ENCODE measurements around the gene LZTS2.

The LZTS2 gene

DNA sequence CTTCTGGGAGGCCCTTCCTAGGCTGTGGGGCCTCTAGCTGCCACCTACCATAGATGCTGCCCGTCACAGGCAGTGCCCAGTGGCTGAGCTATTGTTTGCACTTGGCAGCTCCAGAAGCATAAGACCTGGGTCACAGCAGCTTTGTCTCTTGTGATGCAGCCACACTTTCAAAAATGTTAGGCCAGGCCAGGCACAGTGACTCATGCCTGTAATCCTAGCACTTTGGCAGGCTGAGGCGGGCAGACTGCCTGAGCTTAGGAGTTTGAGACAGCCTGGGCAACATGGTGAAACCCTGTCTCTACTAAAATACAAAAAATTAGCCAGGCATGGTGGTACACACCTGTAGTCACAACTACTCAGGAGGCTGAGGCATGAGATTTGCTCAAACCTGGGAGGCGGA lies 52.7 kb downstream of the LZTS2 start:
- WGBS (ENCODE audit: extremely low coverage, insufficient coverage, low lambda C conversion rate), result no CpG with 5 or more reads among the region's 3 CpGs
- H3K4ac ChIP-seq (ENCODE audit: low read depth, low read length), result no peak overlapping the region
- no peak overlapping the region for H2BK120ac ChIP-seq (ENCODE audit: low read depth, low read length)
- no peak overlapping the region for H3K4me2 ChIP-seq (ENCODE audit: low read length)
- no peak overlapping the region for H3K23ac ChIP-seq (ENCODE audit: low read length)
- H3K79me2 ChIP-seq (ENCODE audit: control insufficient read depth, insufficient read depth, low read length), result no peaks in the 10 kb centered on the region
- H3K4me1 ChIP-seq (ENCODE audit: control insufficient read depth, low read depth, low read length), result peaks cover 2% of the 10 kb centered on the region
- H3K27me3 ChIP-seq (ENCODE audit: insufficient read depth, low read length, poor library complexity), result peaks cover 29% of the 10 kb centered on the region
- no peak overlapping the region for H4K8ac ChIP-seq (ENCODE audit: low read depth, low read length)
- H3K4me3 ChIP-seq (ENCODE audit: low read length), result no peak overlapping the region
- H3K79me1 ChIP-seq (ENCODE audit: low read length), result no peaks in the 10 kb centered on the region
- no peak overlapping the region for H2BK5ac ChIP-seq (ENCODE audit: low read length)
- H2BK15ac ChIP-seq (replicated peaks; ENCODE audit: low read depth), result no peak overlapping the region
- DNase-seq, result no peak
- no peak overlapping the region for H4K5ac ChIP-seq (ENCODE audit: low read length)
- no peak overlapping the region for H3K9ac ChIP-seq (ENCODE audit: low read length)
- H3K18ac ChIP-seq (ENCODE audit: low read length), result no peak overlapping the region
- no peak overlapping the region for H3K56ac ChIP-seq (ENCODE audit: low read length)
- no peak overlapping the region for H3K27ac ChIP-seq (ENCODE audit: low read depth, low read length)
- H2AK5ac ChIP-seq (ENCODE audit: low read length), result no peak overlapping the region
- H3K36me3 ChIP-seq (ENCODE audit: control insufficient read depth, insufficient read depth, low read length), result no peaks in the 10 kb centered on the region

DNA sequence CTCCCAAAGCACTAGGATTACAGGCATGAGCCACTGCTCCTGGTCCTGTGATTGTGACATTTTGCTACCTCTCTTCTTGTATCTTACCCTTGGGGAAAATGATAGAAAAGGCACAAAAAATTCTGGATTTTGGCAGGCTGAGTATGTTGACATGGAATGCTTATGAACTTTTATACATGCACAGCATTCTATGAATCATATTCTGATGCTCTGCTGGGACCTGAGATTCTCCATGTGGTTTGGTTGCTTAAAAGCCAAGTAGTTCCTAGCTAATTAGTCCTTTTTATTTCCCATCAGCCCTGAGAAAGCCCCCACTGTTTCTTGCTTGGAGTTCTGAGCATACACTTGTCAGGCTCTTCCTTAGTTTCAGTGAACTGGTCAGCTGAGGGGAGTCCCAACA lies 53.9 kb downstream of the LZTS2 start:
- H3K27ac ChIP-seq (ENCODE audit: low read depth, low read length), result no peak overlapping the region
- H3K4me3 ChIP-seq (ENCODE audit: low read length), result no peak overlapping the region
- no peak overlapping the region for H4K5ac ChIP-seq (ENCODE audit: low read length)
- no peak overlapping the region for H3K4me2 ChIP-seq (ENCODE audit: low read length)
- DNase-seq, result no peak
- no peak overlapping the region for H3K18ac ChIP-seq (ENCODE audit: low read length)
- H4K8ac ChIP-seq (ENCODE audit: low read depth, low read length), result no peak overlapping the region
- peaks cover 2% of the 10 kb centered on the region for H3K36me3 ChIP-seq (ENCODE audit: control insufficient read depth, insufficient read depth, low read length)
- H2BK120ac ChIP-seq (ENCODE audit: low read depth, low read length), result no peak overlapping the region
- H3K27me3 ChIP-seq (ENCODE audit: insufficient read depth, low read length, poor library complexity), result peaks cover 16% of the 10 kb centered on the region
- H3K4me1 ChIP-seq (ENCODE audit: control insufficient read depth, low read depth, low read length), result peaks cover 2% of the 10 kb centered on the region
- H2BK15ac ChIP-seq (replicated peaks; ENCODE audit: low read depth), result no peak overlapping the region
- H3K9ac ChIP-seq (ENCODE audit: low read length), result no peak overlapping the region
- H3K79me2 ChIP-seq (ENCODE audit: control insufficient read depth, insufficient read depth, low read length), result no peaks in the 10 kb centered on the region
- H3K79me1 ChIP-seq (ENCODE audit: low read length), result no peaks in the 10 kb centered on the region
- no peak overlapping the region for H2BK5ac ChIP-seq (ENCODE audit: low read length)
- H2AK5ac ChIP-seq (ENCODE audit: low read length), result no peak overlapping the region
- H3K56ac ChIP-seq (ENCODE audit: low read length), result no peak overlapping the region
- no peak overlapping the region for H3K23ac ChIP-seq (ENCODE audit: low read length)
- no peak overlapping the region for H3K4ac ChIP-seq (ENCODE audit: low read depth, low read length)

DNA sequence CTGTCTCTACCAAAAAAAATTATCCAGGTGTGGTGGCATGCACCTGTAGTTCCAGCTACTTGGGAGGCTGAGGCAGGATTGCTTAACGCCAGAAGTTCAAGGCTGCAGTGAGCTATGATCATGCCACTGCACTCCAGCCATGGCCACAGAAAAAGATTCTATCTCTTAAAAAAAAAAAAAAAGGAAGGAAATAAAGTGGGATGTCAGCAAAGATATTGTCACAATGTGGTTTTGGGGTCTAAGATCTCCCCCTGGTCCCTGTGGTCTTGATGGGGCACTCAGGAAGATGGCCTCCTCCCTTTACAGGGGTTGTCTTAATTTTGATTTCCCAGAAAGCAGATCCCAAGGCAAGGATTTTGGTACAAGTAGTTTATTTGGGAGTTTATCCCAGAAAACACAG lies 54.7 kb downstream of the LZTS2 start:
- Histone ChIP-seq H3K36me3 (ENCODE audit: control insufficient read depth, insufficient read depth, low read length) (peaks cover 2% of the 10 kb centered on the region), H3K4me3 (ENCODE audit: low read length) (no peak overlapping the region), H3K27ac (ENCODE audit: low read depth, low read length) (no peak overlapping the region), H2AK5ac (ENCODE audit: low read length) (no peak overlapping the region), H3K56ac (ENCODE audit: low read length) (no peak overlapping the region), H3K27me3 (ENCODE audit: insufficient read depth, low read length, poor library complexity) (peaks cover 8% of the 10 kb centered on the region), H4K5ac (ENCODE audit: low read length) (no peak overlapping the region), H4K8ac (ENCODE audit: low read depth, low read length) (no peak overlapping the region), H2BK120ac (ENCODE audit: low read depth, low read length) (no peak overlapping the region), H3K23ac (ENCODE audit: low read length) (no peak overlapping the region), H2BK15ac (replicated peaks; ENCODE audit: low read depth) (no peak overlapping the region), H3K4me2 (ENCODE audit: low read length) (no peak overlapping the region), H3K79me2 (ENCODE audit: control insufficient read depth, insufficient read depth, low read length) (peaks cover 1% of the 10 kb centered on the region), H2BK5ac (ENCODE audit: low read length) (no peak overlapping the region), H3K9ac (ENCODE audit: low read length) (no peak overlapping the region), H3K4me1 (ENCODE audit: control insufficient read depth, low read depth, low read length) (peaks cover 2% of the 10 kb centered on the region), H3K4ac (ENCODE audit: low read depth, low read length) (no peak overlapping the region), H3K79me1 (ENCODE audit: low read length) (peaks cover 1% of the 10 kb centered on the region), H3K18ac (ENCODE audit: low read length) (no peak overlapping the region)
- no peak for DNase-seq
- WGBS (ENCODE audit: extremely low coverage, insufficient coverage, low lambda C conversion rate), result no CpG with 5 or more reads among the region's 1 CpG

DNA sequence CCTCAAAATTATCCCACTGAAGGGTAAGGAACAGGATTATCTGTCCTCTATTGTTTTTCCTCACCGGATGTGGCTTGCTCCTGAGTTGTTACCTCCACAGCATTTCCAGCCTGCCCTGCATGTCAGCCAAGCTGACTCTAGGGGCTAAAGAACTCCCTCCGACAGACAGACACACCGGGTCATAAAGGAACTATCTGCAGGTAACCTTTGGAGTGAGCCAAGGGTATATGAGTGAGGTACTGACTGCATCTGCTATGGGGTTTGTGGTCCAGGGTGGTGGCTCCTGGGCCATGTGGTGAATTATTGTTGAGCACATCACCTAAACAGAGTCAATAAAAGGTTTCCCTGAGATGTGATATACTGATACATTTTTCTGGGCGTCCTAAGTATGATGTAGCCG lies 55.3 kb downstream of the LZTS2 start:
- Histone ChIP-seq H3K4me2 (ENCODE audit: low read length) (no peak overlapping the region), H3K79me2 (ENCODE audit: control insufficient read depth, insufficient read depth, low read length) (peaks cover 5% of the 10 kb centered on the region), H3K4me1 (ENCODE audit: control insufficient read depth, low read depth, low read length) (peaks cover 5% of the 10 kb centered on the region), H4K8ac (ENCODE audit: low read depth, low read length) (no peak overlapping the region), H3K27me3 (ENCODE audit: insufficient read depth, low read length, poor library complexity) (peaks cover 6% of the 10 kb centered on the region), H3K23ac (ENCODE audit: low read length) (no peak overlapping the region), H3K79me1 (ENCODE audit: low read length) (peaks cover 5% of the 10 kb centered on the region), H4K5ac (ENCODE audit: low read length) (no peak overlapping the region), H3K18ac (ENCODE audit: low read length) (no peak overlapping the region), H3K36me3 (ENCODE audit: control insufficient read depth, insufficient read depth, low read length) (peaks cover 2% of the 10 kb centered on the region), H3K4ac (ENCODE audit: low read depth, low read length) (no peak overlapping the region), H2BK120ac (ENCODE audit: low read depth, low read length) (no peak overlapping the region), H2AK5ac (ENCODE audit: low read length) (no peak overlapping the region), H3K9ac (ENCODE audit: low read length) (no peak overlapping the region), H3K4me3 (ENCODE audit: low read length) (no peak overlapping the region), H3K27ac (ENCODE audit: low read depth, low read length) (no peak overlapping the region), H2BK5ac (ENCODE audit: low read length) (no peak overlapping the region), H3K56ac (ENCODE audit: low read length) (no peak overlapping the region), H2BK15ac (replicated peaks; ENCODE audit: low read depth) (no peak overlapping the region)
- no CpG with 5 or more reads among the region's 5 CpGs for WGBS (ENCODE audit: extremely low coverage, insufficient coverage, low lambda C conversion rate)
- DNase-seq, result no peak

DNA sequence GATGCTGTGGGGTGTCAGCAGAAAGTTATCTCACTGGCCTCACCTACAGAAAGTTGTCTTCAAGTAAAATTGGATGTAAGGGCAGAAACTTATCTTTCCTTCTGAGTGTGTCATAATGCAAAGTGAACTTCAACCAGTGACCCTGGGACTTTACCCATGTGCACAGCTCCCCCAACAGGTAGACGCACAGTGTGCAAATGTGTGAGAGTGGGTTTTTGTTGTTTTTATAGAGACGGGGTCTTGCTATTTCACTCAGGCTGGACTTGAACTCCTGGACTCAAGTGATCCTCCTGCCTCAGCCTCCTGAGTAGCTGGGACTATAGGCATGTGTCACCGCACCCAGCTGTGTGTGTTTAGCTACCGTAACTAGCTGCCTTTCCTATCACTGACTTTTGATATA lies 55.8 kb downstream of the LZTS2 start:
- Histone ChIP-seq H2AK5ac (ENCODE audit: low read length) (no peak overlapping the region), H3K79me2 (ENCODE audit: control insufficient read depth, insufficient read depth, low read length) (peaks cover 5% of the 10 kb centered on the region), H3K27ac (ENCODE audit: low read depth, low read length) (no peak overlapping the region), H3K27me3 (ENCODE audit: insufficient read depth, low read length, poor library complexity) (peaks cover 2% of the 10 kb centered on the region), H4K8ac (ENCODE audit: low read depth, low read length) (no peak overlapping the region), H3K79me1 (ENCODE audit: low read length) (peaks cover 5% of the 10 kb centered on the region), H3K4me1 (ENCODE audit: control insufficient read depth, low read depth, low read length) (peaks cover 4% of the 10 kb centered on the region), H3K36me3 (ENCODE audit: control insufficient read depth, insufficient read depth, low read length) (peaks cover 2% of the 10 kb centered on the region), H2BK15ac (replicated peaks; ENCODE audit: low read depth) (no peak overlapping the region), H4K5ac (ENCODE audit: low read length) (no peak overlapping the region), H2BK120ac (ENCODE audit: low read depth, low read length) (no peak overlapping the region), H3K4me3 (ENCODE audit: low read length) (no peak overlapping the region), H3K18ac (ENCODE audit: low read length) (no peak overlapping the region), H2BK5ac (ENCODE audit: low read length) (no peak overlapping the region), H3K4me2 (ENCODE audit: low read length) (no peak overlapping the region), H3K4ac (ENCODE audit: low read depth, low read length) (no peak overlapping the region), H3K9ac (ENCODE audit: low read length) (no peak overlapping the region), H3K23ac (ENCODE audit: low read length) (no peak overlapping the region), H3K56ac (ENCODE audit: low read length) (no peak overlapping the region)
- DNase-seq, result no peak
- no CpG with 5 or more reads among the region's 4 CpGs for WGBS (ENCODE audit: extremely low coverage, insufficient coverage, low lambda C conversion rate)

DNA sequence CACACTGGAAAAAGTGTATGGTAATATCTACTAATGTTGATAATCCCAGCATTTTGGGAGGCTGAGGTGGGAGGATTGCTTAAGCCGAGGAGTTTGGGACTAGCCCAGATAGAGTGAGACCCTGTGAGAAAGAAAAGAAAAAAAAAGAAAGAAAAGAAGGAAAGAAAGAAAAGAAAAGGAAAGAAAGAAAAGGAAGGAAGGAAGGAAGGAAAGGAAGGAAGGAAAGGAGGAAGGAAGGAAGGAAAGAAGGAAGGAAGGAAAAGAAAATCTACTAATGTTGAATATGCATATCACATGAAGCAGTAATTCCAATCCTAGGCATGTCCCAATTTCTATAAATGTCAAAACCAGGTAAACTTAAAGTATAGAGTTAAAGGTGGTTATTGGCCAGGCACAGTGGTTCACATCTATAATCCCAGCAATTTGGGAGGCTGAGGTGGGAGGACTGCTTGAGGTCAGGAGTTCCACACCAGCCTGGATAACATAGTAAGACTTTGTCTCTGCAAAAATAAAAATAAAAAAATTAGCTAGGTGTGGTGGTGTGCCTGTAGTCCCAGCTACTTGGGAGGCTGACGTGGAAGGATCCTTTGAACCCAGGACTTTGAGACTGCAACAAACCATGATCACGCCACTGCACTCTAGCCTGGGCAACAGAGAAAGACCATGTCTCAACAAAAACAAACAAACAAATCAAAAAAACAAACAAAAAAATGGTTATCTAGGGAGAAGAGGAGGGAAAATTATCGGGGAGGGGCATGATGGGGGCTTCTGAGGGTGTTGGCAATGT lies 57.0 kb downstream of the LZTS2 start:
- no peak for DNase-seq
- WGBS (ENCODE audit: extremely low coverage, insufficient coverage, low lambda C conversion rate), result no CpG with 5 or more reads among the region's 4 CpGs
- Histone ChIP-seq H3K23ac (ENCODE audit: low read length) (no peak overlapping the region), H4K8ac (ENCODE audit: low read depth, low read length) (no peak overlapping the region), H4K5ac (ENCODE audit: low read length) (no peak overlapping the region), H3K36me3 (ENCODE audit: control insufficient read depth, insufficient read depth, low read length) (peaks cover 2% of the 10 kb centered on the region), H3K18ac (ENCODE audit: low read length) (no peak overlapping the region), H2BK5ac (ENCODE audit: low read length) (no peak overlapping the region), H3K27ac (ENCODE audit: low read depth, low read length) (no peak overlapping the region), H2BK15ac (replicated peaks; ENCODE audit: low read depth) (no peak overlapping the region), H3K79me1 (ENCODE audit: low read length) (peaks cover 5% of the 10 kb centered on the region), H3K79me2 (ENCODE audit: control insufficient read depth, insufficient read depth, low read length) (peaks cover 5% of the 10 kb centered on the region), H3K4me2 (ENCODE audit: low read length) (no peak overlapping the region), H3K4me1 (ENCODE audit: control insufficient read depth, low read depth, low read length) (peaks cover 3% of the 10 kb centered on the region), H2BK120ac (ENCODE audit: low read depth, low read length) (no peak overlapping the region), H3K4ac (ENCODE audit: low read depth, low read length) (no peak overlapping the region), H3K4me3 (ENCODE audit: low read length) (no peak overlapping the region), H3K56ac (ENCODE audit: low read length) (no peak overlapping the region), H3K27me3 (ENCODE audit: insufficient read depth, low read length, poor library complexity) (no peaks in the 10 kb centered on the region), H3K9ac (ENCODE audit: low read length) (no peak overlapping the region), H2AK5ac (ENCODE audit: low read length) (no peak overlapping the region)
